Bronchial epithelial cell (primary cell): ENCODE results near the gene MAMDC2. TPM values are rescaled to one million over a fixed set of nuclear protein-coding genes. Genes with fewer than 3 reads are reported as not detected.
"Not testable (repeated sequence)": the region's sequence is repeated elsewhere in the genome, so short reads cannot be mapped to it uniquely, and the experiment has no call there.

Source experiments
- DNase-seq: peaks from one replicate; pipeline ENCODE4 v3.0.0-alpha.2; 2010; ENCODE audit warnings: low read depth
- FAIRE-seq: peaks from 2 replicates; lab custom pipeline; 2011; peaks lifted over from hg19 to GRCh38; lab: Jason Lieb, UNC
- H3K27me3 ChIP-seq: 2 replicates; pipeline ENCODE4 v1.5.1; 2011; ENCODE audit warnings: low read length; ENCODE audit not compliant: control insufficient read depth, insufficient read depth
- H3K36me3 ChIP-seq: 2 replicates; pipeline ENCODE4 v1.5.1; 2011; ENCODE audit warnings: low read length; ENCODE audit not compliant: control insufficient read depth, insufficient read depth
- H3K4me3 ChIP-seq: 2 replicates; pipeline ENCODE4 v1.5.1; 2011; ENCODE audit warnings: mild to moderate bottlenecking, low read depth, low read length, control low read depth
- total RNA-seq: library from RNA; depleted of rRNA; stranded (reverse); fragments of >200 nt; gene quantifications from 2 replicates; pipeline ENCODE4 v1.2.1, GENCODE V29; 2014
- TF ChIP-seq, protein P1 (sequence below): IDR thresholded peaks from 2 replicates; pipeline ENCODE4 v1.5.1; 2011; ENCODE audit warnings: mild to moderate bottlenecking, moderate library complexity, low read length, control low read depth, inconsistent platforms; ENCODE audit not compliant: insufficient read depth, severe bottlenecking

Gene MAMDC2
- total RNA-seq, 1 donor from 2014 or later, result 0.53 TPM

- FAIRE-seq (no peak), DNase-seq (no peak)
- H3K36me3 ChIP-seq, result no peaks in the 10 kb centered on the region
- TF ChIP-seq, protein P1, sequence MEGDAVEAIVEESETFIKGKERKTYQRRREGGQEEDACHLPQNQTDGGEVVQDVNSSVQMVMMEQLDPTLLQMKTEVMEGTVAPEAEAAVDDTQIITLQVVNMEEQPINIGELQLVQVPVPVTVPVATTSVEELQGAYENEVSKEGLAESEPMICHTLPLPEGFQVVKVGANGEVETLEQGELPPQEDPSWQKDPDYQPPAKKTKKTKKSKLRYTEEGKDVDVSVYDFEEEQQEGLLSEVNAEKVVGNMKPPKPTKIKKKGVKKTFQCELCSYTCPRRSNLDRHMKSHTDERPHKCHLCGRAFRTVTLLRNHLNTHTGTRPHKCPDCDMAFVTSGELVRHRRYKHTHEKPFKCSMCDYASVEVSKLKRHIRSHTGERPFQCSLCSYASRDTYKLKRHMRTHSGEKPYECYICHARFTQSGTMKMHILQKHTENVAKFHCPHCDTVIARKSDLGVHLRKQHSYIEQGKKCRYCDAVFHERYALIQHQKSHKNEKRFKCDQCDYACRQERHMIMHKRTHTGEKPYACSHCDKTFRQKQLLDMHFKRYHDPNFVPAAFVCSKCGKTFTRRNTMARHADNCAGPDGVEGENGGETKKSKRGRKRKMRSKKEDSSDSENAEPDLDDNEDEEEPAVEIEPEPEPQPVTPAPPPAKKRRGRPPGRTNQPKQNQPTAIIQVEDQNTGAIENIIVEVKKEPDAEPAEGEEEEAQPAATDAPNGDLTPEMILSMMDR, result no peak
- H3K4me3 ChIP-seq, result no peak overlapping the region
- H3K27me3 ChIP-seq, result no peaks in the 10 kb centered on the region
Measured at GRCh38 chr9:70028287-70028686, 15.4 kb upstream of the MAMDC2 start.

DNA sequence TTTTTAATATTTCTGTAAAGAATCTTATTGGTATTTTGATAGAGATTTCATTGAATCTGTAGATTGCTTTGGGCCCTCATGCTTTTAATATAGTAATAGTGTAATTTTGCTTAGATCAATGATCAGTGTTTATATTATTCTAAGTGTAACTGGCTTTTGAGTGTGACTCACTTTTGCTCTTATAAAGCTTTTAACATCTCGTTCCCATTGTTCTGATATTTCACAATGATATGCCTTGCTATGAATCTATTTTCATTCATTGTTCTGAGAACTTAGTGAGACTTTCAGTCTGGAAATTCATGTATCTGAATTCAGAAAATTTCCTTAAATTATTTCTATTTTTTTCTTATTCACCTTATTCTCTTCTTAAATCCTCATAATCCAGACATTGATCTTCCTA, 13.5 kb upstream of the MAMDC2 start:
- TF ChIP-seq, protein P1, result no peak
- FAIRE-seq, result no peak
- Histone ChIP-seq H3K4me3 (no peak overlapping the region), H3K36me3 (no peaks in the 10 kb centered on the region), H3K27me3 (no peaks in the 10 kb centered on the region)
- DNase-seq, result peak; percentile 73

DNA sequence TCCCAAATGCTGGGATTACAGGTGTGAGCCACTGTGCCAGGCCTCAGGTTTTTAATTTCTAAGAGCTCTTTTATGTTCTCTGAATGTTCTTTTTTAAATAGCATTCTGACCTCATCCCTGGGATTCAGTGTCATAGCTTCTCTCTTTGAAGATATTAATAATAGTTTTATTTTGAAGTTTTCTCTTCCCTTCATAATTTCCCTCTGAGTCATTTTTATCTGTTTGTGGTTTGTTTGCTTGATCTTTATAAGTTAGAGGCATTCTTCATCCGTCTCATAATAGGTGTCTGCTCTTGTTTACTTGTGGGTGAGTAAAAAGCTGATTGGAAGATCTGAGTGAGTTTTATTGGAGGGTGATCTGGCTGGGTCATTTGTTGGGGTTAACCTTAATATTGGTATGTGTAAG, 12.5 kb upstream of the MAMDC2 start:
- FAIRE-seq (no peak), DNase-seq (peak; percentile 68)
- TF ChIP-seq, protein P1, result no peak
- Histone ChIP-seq H3K27me3 (no peaks in the 10 kb centered on the region), H3K36me3 (no peaks in the 10 kb centered on the region), H3K4me3 (no peak overlapping the region)

GRCh38 chr9:70034271-70034711, 9.4 kb upstream of the MAMDC2 start:
- DNase-seq (peak; percentile 22), FAIRE-seq (peak; percentile 7)
- H3K4me3 ChIP-seq, result no peak overlapping the region
- H3K27me3 ChIP-seq, result no peaks in the 10 kb centered on the region
- TF ChIP-seq, protein P1, result no peak
- no peaks in the 10 kb centered on the region for H3K36me3 ChIP-seq

GRCh38 chr9:70035691-70036090, 8.0 kb upstream of the MAMDC2 start:
- TF ChIP-seq, protein P1, result no peak
- DNase-seq, result no peak
- no peaks in the 10 kb centered on the region for H3K36me3 ChIP-seq
- H3K27me3 ChIP-seq, result no peaks in the 10 kb centered on the region
- H3K4me3 ChIP-seq, result no peak overlapping the region
- no peak for FAIRE-seq

GRCh38 chr9:70036641-70037040, 7.0 kb upstream of the MAMDC2 start:
- Histone ChIP-seq H3K4me3 (no peak overlapping the region), H3K36me3 (no peaks in the 10 kb centered on the region), H3K27me3 (no peaks in the 10 kb centered on the region)
- no peak for DNase-seq
- no peak for FAIRE-seq
- TF ChIP-seq, protein P1, result no peak

GRCh38 chr9:70038171-70038621, 5.5 kb upstream of the MAMDC2 start:
- H3K4me3 ChIP-seq, H3K27me3 ChIP-seq, H3K36me3 ChIP-seq, DNase-seq, FAIRE-seq: not testable (repeated sequence)
